ENCODE results near the gene TPM1. TPM values are rescaled to one million over a fixed set of nuclear protein-coding genes. Genes with fewer than 3 reads are reported as not detected.

TPM1 gene
- total RNA-seq, 1 experiment from 2014 or later: 22.5 TPM

GRCh38 chr15:63075984-63076713 is 33.6 kb downstream of the TPM1 start:
- ChIA-PET POLR2A (no interaction called here), CTCF (no interaction called here)
- no TSS peak for BruUV-seq (replicated peaks)

More at GRCh38 chr15:63075984-63076713, 33.6 kb downstream of the TPM1 start:
- RAD21 ChIA-PET (ENCODE audit: low non-redundant PET in 1 of 2, low total read pairs in 2 of 2, uncharacterized antibody in 2 of 2, unreplicated experiment in 2 of 2): no interaction called here
- Histone ChIP-seq H3K9ac (ENCODE audit: low read length) (no peak overlapping the region), H3K4me3 (replicated peaks in 1 of 2; ENCODE audit: low read depth in 1 of 2, low read length in 2 of 2) (no peak overlapping the region), H3K27me3 (ENCODE audit: insufficient read depth, low read length) (no peaks in the 10 kb centered on the region), H3K4me1 (ENCODE audit: control insufficient read depth in 1 of 2, insufficient read depth in 2 of 2, low read length in 2 of 2) (peaks cover 7 to 16% of the 10 kb centered on the region in 2 experiments; a peak in 3 of 4 replicates), H3K36me3 (ENCODE audit: control insufficient read depth in 1 of 2, insufficient read depth in 2 of 2, low read length in 2 of 2) (no peaks in the 10 kb centered on the region), H4K20me1 (ENCODE audit: insufficient read depth) (no peaks in the 10 kb centered on the region), H2AFZ (ENCODE audit: low read depth, low read length, poor library complexity, severe bottlenecking) (no peak overlapping the region), H3K9me2 (ENCODE audit: insufficient read depth) (no peaks in the 10 kb centered on the region), H3K79me2 (ENCODE audit: insufficient read depth, low read length) (no peaks in the 10 kb centered on the region), H3K4me2 (ENCODE audit: low read length) (no peak overlapping the region), H3K9me3 (ENCODE audit: control insufficient read depth in 1 of 2, insufficient read depth in 1 of 2, low read depth in 1 of 2, low read length in 2 of 2) (no peaks in the 10 kb centered on the region), H3K27ac (ENCODE audit: low read depth, low read length) (no peak overlapping the region)
- DNase-seq (ENCODE audit: low read depth, low spot score) (no peak), ATAC-seq (no peak)
- TF ChIP-seq ZFX (IDR thresholded peaks at IDR 0.05) (no peak), POLR2A (IDR thresholded peaks at IDR 0.05; ENCODE audit: borderline replicate concordance, extremely low read depth, insufficient read depth, insufficient read length) (no peak), CBX3 (IDR thresholded peaks at IDR 0.05; ENCODE audit: low read depth) (no peak), EZH2phosphoT487 (IDR thresholded peaks at IDR 0.05; ENCODE audit: borderline replicate concordance) (no peak), YY1 (IDR thresholded peaks at IDR 0.05; ENCODE audit: extremely low read depth, insufficient replicate concordance, low read depth, low read length) (no peak), FOSL1 (IDR thresholded peaks at IDR 0.05; ENCODE audit: low read depth) (no peak), SRF (IDR thresholded peaks at IDR 0.05; ENCODE audit: low read depth) (no peak), SP1 (IDR thresholded peaks at IDR 0.05; ENCODE audit: low read depth) (no peak), EGR1 (IDR thresholded peaks at IDR 0.05; ENCODE audit: low read depth) (no peak), ELF1 (IDR thresholded peaks at IDR 0.05; ENCODE audit: borderline replicate concordance, low read depth) (no peak), POLR2AphosphoS5 (IDR thresholded peaks at IDR 0.05; ENCODE audit: low read depth, low read length) (no peak), JUND (IDR thresholded peaks at IDR 0.05) (no peak), SIN3A (IDR thresholded peaks at IDR 0.05; ENCODE audit: low read depth) (no peak), TCF7L2 (IDR thresholded peaks at IDR 0.05; ENCODE audit: borderline replicate concordance, extremely low read depth, insufficient read depth, insufficient read length) (no peak), REST (IDR thresholded peaks at IDR 0.05; ENCODE audit: low read depth) (no peak)
- TF ChIP-seq, protein P1, sequence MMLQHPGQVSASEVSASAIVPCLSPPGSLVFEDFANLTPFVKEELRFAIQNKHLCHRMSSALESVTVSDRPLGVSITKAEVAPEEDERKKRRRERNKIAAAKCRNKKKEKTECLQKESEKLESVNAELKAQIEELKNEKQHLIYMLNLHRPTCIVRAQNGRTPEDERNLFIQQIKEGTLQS (IDR thresholded peaks at IDR 0.05): no peak
- intact Hi-C loops (cut with micrococcal nuclease): no loop called here

Data from HCT116 (cell line).